22Rv1 (cell line): Measurements from ENCODE around the gene FARSB.

Experiments used
- CTCF ChIP-seq: fragments of 450-650 bp; IDR thresholded peaks from 2 replicates; pipeline ENCODE4 v1.5.1; 2017; ENCODE audit warnings: mild to moderate bottlenecking
- ZFX ChIP-seq: fragments of 450-650 bp; IDR thresholded peaks from 2 replicates; pipeline ENCODE4 v1.6.1; 2017; ENCODE audit warnings: antibody characterized with exemption, borderline replicate concordance

GRCh38 chr2:222615320-222615719, 40.6 kb downstream of the FARSB start:
- TF ChIP-seq CTCF = no peak
- TF ChIP-seq ZFX = no peak
